Measurements from ENCODE around the gene LTBP2. TPM values are rescaled to one million over a fixed set of nuclear protein-coding genes. Genes with fewer than 3 reads are reported as not detected.
"Not testable (repeated sequence)": the region's sequence is repeated elsewhere in the genome, so short reads cannot be mapped to it uniquely, and the experiment has no call there.

The LTBP2 gene
- total RNA-seq, 1 donor from 2014 or later = 26.5 TPM

DNA sequence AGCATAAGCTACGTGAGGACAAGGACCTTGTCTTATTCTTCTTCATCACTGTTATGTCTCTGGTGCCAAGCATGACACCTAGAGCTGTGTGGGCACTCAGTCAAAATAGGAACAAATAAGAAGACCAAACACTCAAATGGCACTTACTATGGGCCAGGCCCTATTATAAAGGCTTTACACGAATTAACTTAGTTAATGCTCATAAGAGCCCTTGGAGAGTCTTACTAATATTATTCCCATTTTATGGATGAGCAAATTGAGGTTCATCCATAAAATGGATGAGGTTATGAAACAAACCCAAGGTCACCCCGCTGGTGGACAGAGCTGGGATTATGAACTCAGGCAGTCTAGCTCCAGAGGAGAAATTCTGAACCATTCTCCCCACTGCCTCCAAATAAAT lies 70.8 kb downstream of the LTBP2 start:
- no peaks in the 10 kb centered on the region for H3K36me3 ChIP-seq
- no peak overlapping the region for H3K27ac ChIP-seq (replicated peaks)
- TF ChIP-seq, protein P1, sequence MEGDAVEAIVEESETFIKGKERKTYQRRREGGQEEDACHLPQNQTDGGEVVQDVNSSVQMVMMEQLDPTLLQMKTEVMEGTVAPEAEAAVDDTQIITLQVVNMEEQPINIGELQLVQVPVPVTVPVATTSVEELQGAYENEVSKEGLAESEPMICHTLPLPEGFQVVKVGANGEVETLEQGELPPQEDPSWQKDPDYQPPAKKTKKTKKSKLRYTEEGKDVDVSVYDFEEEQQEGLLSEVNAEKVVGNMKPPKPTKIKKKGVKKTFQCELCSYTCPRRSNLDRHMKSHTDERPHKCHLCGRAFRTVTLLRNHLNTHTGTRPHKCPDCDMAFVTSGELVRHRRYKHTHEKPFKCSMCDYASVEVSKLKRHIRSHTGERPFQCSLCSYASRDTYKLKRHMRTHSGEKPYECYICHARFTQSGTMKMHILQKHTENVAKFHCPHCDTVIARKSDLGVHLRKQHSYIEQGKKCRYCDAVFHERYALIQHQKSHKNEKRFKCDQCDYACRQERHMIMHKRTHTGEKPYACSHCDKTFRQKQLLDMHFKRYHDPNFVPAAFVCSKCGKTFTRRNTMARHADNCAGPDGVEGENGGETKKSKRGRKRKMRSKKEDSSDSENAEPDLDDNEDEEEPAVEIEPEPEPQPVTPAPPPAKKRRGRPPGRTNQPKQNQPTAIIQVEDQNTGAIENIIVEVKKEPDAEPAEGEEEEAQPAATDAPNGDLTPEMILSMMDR (IDR thresholded peaks at IDR 0.05; ENCODE audit: borderline replicate concordance) = no peak
- no peaks in the 10 kb centered on the region for H3K9me3 ChIP-seq (replicated peaks)
- intact Hi-C loops (cut with micrococcal nuclease) = no loop called here
- no peak for DNase-seq
- H3K27me3 ChIP-seq (ENCODE audit: low read depth) = no peaks in the 10 kb centered on the region
- H3K4me3 ChIP-seq = no peak overlapping the region
- no peaks in the 10 kb centered on the region for H3K4me1 ChIP-seq

- no peaks in the 10 kb centered on the region for H3K4me1 ChIP-seq
- no peaks in the 10 kb centered on the region for H3K27me3 ChIP-seq (ENCODE audit: low read depth)
- no peak overlapping the region for H3K27ac ChIP-seq (replicated peaks)
- H3K36me3 ChIP-seq = no peaks in the 10 kb centered on the region
- no peak overlapping the region for H3K4me3 ChIP-seq
- DNase-seq = no peak
- TF ChIP-seq, protein P1 (IDR thresholded peaks at IDR 0.05; ENCODE audit: borderline replicate concordance) = no peak
- intact Hi-C loops (cut with micrococcal nuclease) = no loop called here
- H3K9me3 ChIP-seq (replicated peaks) = no peaks in the 10 kb centered on the region
Measured at GRCh38 chr14:74539503-74539902, 72.5 kb downstream of the LTBP2 start.

GRCh38 chr14:74538411-74539391 lies 73.3 kb downstream of the LTBP2 start:
- Histone ChIP-seq H3K27me3 (ENCODE audit: low read depth) (no peaks in the 10 kb centered on the region), H3K9me3 (replicated peaks) (no peaks in the 10 kb centered on the region), H3K4me3 (no peak overlapping the region), H3K36me3 (no peaks in the 10 kb centered on the region), H3K4me1 (no peaks in the 10 kb centered on the region), H3K27ac (replicated peaks) (no peak overlapping the region)
- intact Hi-C loops (cut with micrococcal nuclease) = no loop called here
- DNase-seq = no peak
- TF ChIP-seq, protein P1 (IDR thresholded peaks at IDR 0.05; ENCODE audit: borderline replicate concordance) = no peak

- DNase-seq; H3K4me1 ChIP-seq; H3K4me3 ChIP-seq; H3K9me3 ChIP-seq (replicated peaks); intact Hi-C loops (cut with micrococcal nuclease); H3K27me3 ChIP-seq (ENCODE audit: low read depth); H3K36me3 ChIP-seq; H3K27ac ChIP-seq (replicated peaks): not testable (repeated sequence)
Measured at GRCh38 chr14:74536336-74536735, 75.7 kb downstream of the LTBP2 start.

GRCh38 chr14:74535756-74536325 lies 76.2 kb downstream of the LTBP2 start:
- TF ChIP-seq, protein P1 (IDR thresholded peaks at IDR 0.05; ENCODE audit: borderline replicate concordance) = no peak
- no peaks in the 10 kb centered on the region for H3K4me1 ChIP-seq
- no peaks in the 10 kb centered on the region for H3K36me3 ChIP-seq
- H3K9me3 ChIP-seq (replicated peaks) = no peaks in the 10 kb centered on the region
- H3K4me3 ChIP-seq = no peak overlapping the region
- H3K27ac ChIP-seq (replicated peaks) = no peak overlapping the region
- H3K27me3 ChIP-seq (ENCODE audit: low read depth) = no peaks in the 10 kb centered on the region
- intact Hi-C loops (cut with micrococcal nuclease) = no loop called here
- no peak for DNase-seq

DNA sequence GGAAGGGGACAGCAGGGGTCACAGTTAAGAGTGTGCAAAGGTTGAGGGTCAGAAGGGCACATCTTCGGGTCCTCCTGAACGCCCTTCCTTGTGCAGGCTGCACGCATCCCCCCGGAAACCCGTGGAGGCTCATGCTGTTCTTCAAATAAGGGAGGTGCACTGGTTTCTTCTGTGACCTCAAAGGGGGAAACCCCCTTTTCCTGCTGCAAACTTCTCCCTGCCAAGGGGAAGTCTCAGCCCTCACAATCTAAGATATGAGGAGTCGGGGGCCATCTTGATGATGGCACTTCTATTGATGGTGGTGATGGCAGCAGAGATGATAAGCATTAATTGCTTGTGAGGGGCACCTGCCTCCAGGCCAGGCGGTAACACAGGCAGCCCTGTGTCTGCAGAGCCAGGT lies 78.5 kb downstream of the LTBP2 start:
- TF ChIP-seq, protein P1 (IDR thresholded peaks at IDR 0.05; ENCODE audit: borderline replicate concordance) = no peak
- intact Hi-C loops (cut with micrococcal nuclease) = no loop called here
- no peak overlapping the region for H3K4me3 ChIP-seq
- no peaks in the 10 kb centered on the region for H3K9me3 ChIP-seq (replicated peaks)
- no peak for DNase-seq
- H3K4me1 ChIP-seq = no peaks in the 10 kb centered on the region
- no peaks in the 10 kb centered on the region for H3K36me3 ChIP-seq
- H3K27me3 ChIP-seq (ENCODE audit: low read depth) = no peaks in the 10 kb centered on the region
- no peak overlapping the region for H3K27ac ChIP-seq (replicated peaks)

Measured in left ventricle myocardium inferior (tissue), 1 donor.